Aorta (tissue), 5 donors: ENCODE results near the gene MEF2B. TPM values are rescaled to one million over a fixed set of nuclear protein-coding genes. Genes with fewer than 3 reads are reported as not detected.

ENCODE experiments used
- ATAC-seq: fragments of 200-7000 bp; cut with Tn5 transposase; one replicate; pipeline ENCODE4 v1.9.1; 2022; ENCODE audit warnings: moderate library complexity; ENCODE audit not compliant: low FRiP score
- DNase-seq, 2 donors: peaks; one replicate each; pipeline ENCODE4 v3.0.0-alpha.2; 2020
- H3K27ac ChIP-seq, 2 donors: one replicate each; pipeline ENCODE4 v1.5.1; 2013; ENCODE audit warnings: low read length in 2 of 2, mild to moderate bottlenecking in 2 of 2, moderate library complexity in 2 of 2, control low read depth in 1 of 2, inconsistent platforms in 1 of 2, low read depth in 1 of 2
- H3K27me3 ChIP-seq, 2 donors: one replicate each; pipeline ENCODE4 v1.6.1; 2013; ENCODE audit warnings: control low read depth in 1 of 2, low read length in 1 of 2, mild to moderate bottlenecking in 1 of 2, moderate library complexity in 1 of 2; ENCODE audit not compliant: insufficient read depth in 2 of 2, control insufficient read depth in 1 of 2
- H3K36me3 ChIP-seq, 2 donors: one replicate each; pipeline ENCODE4 v1.6.1; 2013; ENCODE audit warnings: control low read depth in 1 of 2, low read length in 1 of 2, mild to moderate bottlenecking in 1 of 2; ENCODE audit not compliant: insufficient read depth in 2 of 2, control insufficient read depth in 1 of 2
- H3K4me1 ChIP-seq, 2 donors: one replicate each; pipeline ENCODE4 v1.6.1; 2013; ENCODE audit warnings: low read length in 2 of 2, control low read depth in 1 of 2, mild to moderate bottlenecking in 1 of 2, moderate library complexity in 1 of 2; ENCODE audit not compliant: insufficient read depth in 2 of 2, control insufficient read depth in 1 of 2
- H3K4me3 ChIP-seq, 2 donors: one replicate each; pipeline ENCODE4 v1.5.1; 2013; ENCODE audit warnings: low read length in 2 of 2, control low read depth in 1 of 2, mild to moderate bottlenecking in 1 of 2
- H3K9me3 ChIP-seq: one replicate; pipeline ENCODE4 v1.6.1; 2013; ENCODE audit warnings: mild to moderate bottlenecking, low read length; ENCODE audit not compliant: control insufficient read depth
- WGBS, 2 donors: extraction: QIAGEN DNeasy Blood & Tissue Kit; methylation state at CpG; one replicate each; pipeline ENCODE4 v1.1.7; 2013; 5-methylcytosine and 5-hydroxymethylcytosine counted together
- intact Hi-C, 2 donors: fragments of 100-400 bp; cut with DNase I; formaldehyde crosslinking; loops; one replicate each; pipeline versions ENCODE4 v1.14.2 to v1.15.0; 2022
- polyA plus RNA-seq, 2 donors: library from polyadenylated mRNA; stranded (reverse); fragments of 200-250 nt; gene quantifications; one replicate each; pipeline ENCODE4 v1.2.3, GENCODE V29; 2013
- total RNA-seq, 2 donors: library from RNA; stranded (reverse); fragmentation: NEBNext Ultra II Directional; extraction: Animal tissue kit (Norgen Biotek cat#: 25700); gene quantifications; one replicate each; pipeline ENCODE4 v1.2.1, GENCODE V29; 2021
- donor health status: healthy with polysubstance abuse.
- donor health status: Bipolar disorder and iron deficiency.
- donor health status: DM: no; HTN: no; CAD: no.
- donor health status: DM: no; HTN: no; CAD: no.
- donor health status: DM: yes; HTN: yes; CAD: no.

Gene MEF2B
- total and polyA plus RNA-seq, 4 donors: 1.6 to 2.4 (median 1.8) TPM; not detected in 1

- intact Hi-C loops: no loop called here
- H3K27ac ChIP-seq: no peak overlapping the region
- WGBS, 2 donors: 93 to 95% methylated on average over 24 of the region's 24 CpGs
- no peaks in the 10 kb centered on the region for H3K4me1 ChIP-seq
- no peak for DNase-seq
- no peaks in the 10 kb centered on the region for H3K27me3 ChIP-seq
- H3K9me3 ChIP-seq: no peaks in the 10 kb centered on the region
- H3K4me3 ChIP-seq: no peak overlapping the region
- H3K36me3 ChIP-seq: peaks cover 4% of the 10 kb centered on the region in 2 donors
- ATAC-seq: no peak
Measured at GRCh38 chr19:19096641-19097627, 73.1 kb downstream of the MEF2B start.

GRCh38 chr19:19095691-19096090 is 74.4 kb downstream of the MEF2B start:
- Histone ChIP-seq H3K4me1 (no peaks in the 10 kb centered on the region), H3K27me3 (no peaks in the 10 kb centered on the region), H3K36me3 (peaks cover 4% of the 10 kb centered on the region in 2 donors), H3K27ac (no peak overlapping the region), H3K9me3 (no peaks in the 10 kb centered on the region), H3K4me3 (no peak overlapping the region)
- intact Hi-C loops: no loop called here
- DNase-seq: no peak
- WGBS, 2 donors: 84% methylated on average over 11 of the region's 11 CpGs
- ATAC-seq: no peak

Other genes starting within 250 kb of the MEF2B start
- 10 to 100 TPM; 23.6 to 29.5 TPM for gene HOMER3, start 229.0 kb downstream of the MEF2B start, total RNA-seq
- gene HOMER3, start 229.0 kb downstream of the MEF2B start, polyA plus RNA-seq: 10 to 100 TPM; 38.9 to 59.9 TPM
- gene SUGP2, start 136.7 kb downstream of the MEF2B start, total RNA-seq: 10 to 100 TPM; 61.0 to 93.1 TPM
- 10 to 100 TPM in 1 of 2 donors, 1 to 10 TPM in 1; 7.4 to 61.3 TPM for gene SUGP2, start 136.7 kb downstream of the MEF2B start, polyA plus RNA-seq
- 10 to 100 TPM; 11.7 to 13.1 TPM for gene ARMC6, start 136.7 kb downstream of the MEF2B start, total RNA-seq
- 10 to 100 TPM in 1 of 2 donors, 1 to 10 TPM in 1; 8.8 to 13.2 TPM for gene ARMC6, start 136.7 kb downstream of the MEF2B start, polyA plus RNA-seq
- 10 to 100 TPM in 1 of 2 donors, 1 to 10 TPM in 1; 9.4 to 10.3 TPM for gene SLC25A42, start 106.3 kb downstream of the MEF2B start, total RNA-seq
- gene SLC25A42, start 106.3 kb downstream of the MEF2B start, polyA plus RNA-seq: 10 to 100 TPM in 1 of 2 donors, 1 to 10 TPM in 1; 3.8 to 12.5 TPM
- gene TMEM161A, start 31.8 kb downstream of the MEF2B start, total RNA-seq: 10 to 100 TPM; 11.6 to 18.1 TPM
- gene TMEM161A, start 31.8 kb downstream of the MEF2B start, polyA plus RNA-seq: 10 to 100 TPM in 1 of 2 donors, 1 to 10 TPM in 1; 7.6 to 53.3 TPM
- 10 to 100 TPM; 27.1 to 28.2 TPM for gene BORCS8, start 21.9 kb upstream of the MEF2B start, total RNA-seq
- 10 to 100 TPM; 14.4 to 47.9 TPM for gene BORCS8, start 21.9 kb upstream of the MEF2B start, polyA plus RNA-seq
- gene RFXANK, start 22.0 kb upstream of the MEF2B start, total RNA-seq: 10 to 100 TPM; 33.1 to 44.0 TPM
- 100 to 1,000 TPM in 1 of 2 donors, 10 to 100 TPM in 1; 42.3 to 199 TPM for gene RFXANK, start 22.0 kb upstream of the MEF2B start, polyA plus RNA-seq
- gene NR2C2AP, start 33.2 kb upstream of the MEF2B start, total RNA-seq: 10 to 100 TPM in 1 of 2 donors, 1 to 10 TPM in 1; 9.8 to 11.9 TPM
- gene NR2C2AP, start 33.2 kb upstream of the MEF2B start, polyA plus RNA-seq: 10 to 100 TPM; 12.8 to 21.8 TPM
- gene NCAN, start 41.7 kb upstream of the MEF2B start, total RNA-seq: not detected
- gene NCAN, start 41.7 kb upstream of the MEF2B start, polyA plus RNA-seq: not detected
- gene TM6SF2, start 103.0 kb upstream of the MEF2B start, total RNA-seq: 1 to 10 TPM in 1 of 2 donors, under 1 TPM in 1; 0.23 to 3.1 TPM
- 10 to 100 TPM in 1 of 2 donors, 1 to 10 TPM in 1; 3.0 to 15.0 TPM for gene TM6SF2, start 103.0 kb upstream of the MEF2B start, polyA plus RNA-seq
- gene SUGP1, start 150.2 kb upstream of the MEF2B start, total RNA-seq: 10 to 100 TPM; 29.0 to 44.3 TPM
- gene SUGP1, start 150.2 kb upstream of the MEF2B start, polyA plus RNA-seq: 10 to 100 TPM; 22.0 to 58.4 TPM
- gene MAU2, start 150.6 kb upstream of the MEF2B start, total RNA-seq: 10 to 100 TPM; 54.0 to 82.8 TPM
- 10 to 100 TPM; 11.3 to 36.7 TPM for gene MAU2, start 150.6 kb upstream of the MEF2B start, polyA plus RNA-seq
- gene GATAD2A, start 235.4 kb upstream of the MEF2B start, total RNA-seq: 10 to 100 TPM; 78.6 to 86.7 TPM
- gene GATAD2A, start 235.4 kb upstream of the MEF2B start, polyA plus RNA-seq: 10 to 100 TPM; 17.9 to 22.7 TPM